ENCODE measurements around the gene PRIMA1. TPM values are rescaled to one million over a fixed set of nuclear protein-coding genes. Genes with fewer than 3 reads are reported as not detected.

The PRIMA1 gene
- total and polyA plus RNA-seq, 9 of the 15 experiments (the other 6 are each of a cell fraction or from before 2014, with no cell fraction given): not detected

DNA sequence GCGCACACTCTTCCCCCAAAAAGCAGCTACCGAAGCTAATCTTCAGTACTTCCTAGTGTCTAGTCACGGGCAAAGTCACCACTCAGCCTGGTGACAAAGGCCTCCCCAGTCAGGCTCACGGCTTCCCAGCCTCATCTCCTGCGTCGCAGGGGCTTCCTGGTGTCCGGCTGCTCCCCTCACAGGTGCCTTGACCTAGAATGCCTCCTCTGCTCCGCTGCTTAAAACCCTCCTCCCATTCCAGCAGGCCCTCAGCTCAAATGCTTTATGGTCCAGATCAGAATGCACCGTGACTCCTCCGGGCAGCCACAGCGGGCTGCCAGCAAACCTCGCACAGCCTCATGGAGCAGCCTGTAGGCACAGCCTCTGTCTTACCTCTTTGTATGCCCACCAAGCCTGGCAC, 53.1 kb downstream of the PRIMA1 start:
- intact Hi-C loops (cut with micrococcal nuclease): no loop called here
- Histone ChIP-seq H3K79me2 (ENCODE audit: control insufficient read depth, insufficient read depth, low read length) (no peaks in the 10 kb centered on the region), H3K27me3 (ENCODE audit: control insufficient read depth in 2 of 2, insufficient read depth in 2 of 2, low read length in 2 of 2) (peaks cover 0 to 5% of the 10 kb centered on the region in 2 experiments; a peak in 1 of 5 replicates), H3K4me3 (no peak overlapping the region), H3K9me3 (replicated peaks; ENCODE audit: control insufficient read depth, insufficient read depth, low read depth, low read length) (no peaks in the 10 kb centered on the region), H3K4me2 (ENCODE audit: insufficient read depth, low read length) (no peak overlapping the region), H3K9ac (ENCODE audit: insufficient read depth in 1 of 2, low read depth in 2 of 2, low read length in 2 of 2) (no peak overlapping the region), H4K20me1 (replicated peaks; ENCODE audit: control insufficient read depth, insufficient read depth, low read length) (no peaks in the 10 kb centered on the region), H3K4me1 (replicated peaks in 1 of 2; ENCODE audit: control insufficient read depth in 2 of 2, insufficient read depth in 2 of 2, low read length in 2 of 2) (no peaks in the 10 kb centered on the region; a peak in 2 of 5 replicates), H3K27ac (ENCODE audit: extremely low read depth, low read depth, low read length) (no peak overlapping the region), H2AFZ (ENCODE audit: low read depth, low read length) (no peak overlapping the region), H3K36me3 (ENCODE audit: control insufficient read depth, insufficient read depth, low read length) (no peaks in the 10 kb centered on the region), H3K9me1 (ENCODE audit: control insufficient read depth, insufficient read depth, low read length) (no peaks in the 10 kb centered on the region)
- ChIA-PET POLR2A (interaction anchor here (0.7 kb wide), 1 partner anchor 22 kb away, joined by 3 read pairs; no protein-coding TSS in a partner anchor), CTCF (ENCODE audit: low intra/inter-chr PET ratio) (no interaction called here)
- TF ChIP-seq ZFPM2 (CRISPR knock-in tag; IDR thresholded peaks at IDR 0.05) (no peak), PML (IDR thresholded peaks at IDR 0.05; ENCODE audit: low read length) (no peak), PPARD (CRISPR knock-in tag; IDR thresholded peaks at IDR 0.05) (no peak), MEIS2 (IDR thresholded peaks at IDR 0.05; ENCODE audit: partially characterized antibody) (no peak), FUS (optimal IDR thresholded peaks at IDR 0.05; ENCODE audit: low read depth, low read length) (no peak), HDGF (IDR thresholded peaks at IDR 0.05) (no peak)
- ATAC-seq (no peak), DNase-seq (ENCODE audit: extremely low read depth in 1 of 4, low spot score in 3 of 4) (no peak), FAIRE-seq (no peak)
- WGBS (ENCODE audit: insufficient coverage, low coverage, missing lambda C conversion rate): 4% methylated on average over 7 of the region's 12 CpGs
- in situ Hi-C loops (cut with MboI): no loop called here
- no TSS peak for BruUV-seq (replicated peaks)

DNA sequence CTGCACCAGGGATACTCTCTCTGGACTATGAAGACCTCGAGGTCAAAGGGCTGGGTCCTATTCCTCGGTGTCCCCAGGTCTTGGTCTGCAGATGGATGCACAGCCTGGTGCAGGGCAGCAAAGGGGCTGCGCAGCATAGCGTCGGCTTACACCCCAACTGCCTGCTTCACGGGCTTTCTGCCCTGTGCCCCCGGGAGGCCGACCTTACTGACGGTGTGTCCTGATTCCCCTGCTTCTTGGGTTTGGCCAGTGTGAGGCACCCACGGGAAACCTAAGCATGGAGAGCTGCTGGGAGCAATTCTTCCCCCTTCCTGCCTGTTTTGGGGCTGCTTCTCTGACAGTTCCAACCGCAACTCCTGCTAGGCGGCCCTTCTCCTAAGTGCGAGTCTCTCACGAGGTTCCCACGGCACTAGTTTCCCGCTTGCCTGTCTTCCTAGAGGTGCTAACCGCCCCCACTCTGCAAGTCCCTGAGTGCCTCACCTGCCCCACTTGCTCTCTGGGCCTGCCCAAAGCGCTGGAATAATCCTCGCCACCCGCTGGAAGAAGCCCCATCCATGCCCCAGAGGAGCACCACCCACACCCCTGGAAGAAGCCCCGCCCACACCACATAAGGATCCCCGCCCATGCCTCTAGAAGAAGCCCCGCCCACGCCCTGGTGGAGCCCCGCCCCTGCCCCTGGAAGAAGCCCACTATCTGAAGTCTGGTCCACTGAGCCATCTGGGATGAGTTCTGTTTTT, 54.0 kb downstream of the PRIMA1 start:
- Histone ChIP-seq H3K9me3 (replicated peaks; ENCODE audit: control insufficient read depth, insufficient read depth, low read depth, low read length) (no peaks in the 10 kb centered on the region), H3K9me1 (ENCODE audit: control insufficient read depth, insufficient read depth, low read length) (no peaks in the 10 kb centered on the region), H2AFZ (ENCODE audit: low read depth, low read length) (no peak overlapping the region), H3K27ac (ENCODE audit: extremely low read depth, low read depth, low read length) (no peak overlapping the region), H4K20me1 (replicated peaks; ENCODE audit: control insufficient read depth, insufficient read depth, low read length) (no peaks in the 10 kb centered on the region), H3K79me2 (ENCODE audit: control insufficient read depth, insufficient read depth, low read length) (no peaks in the 10 kb centered on the region), H3K4me2 (ENCODE audit: insufficient read depth, low read length) (no peak overlapping the region), H3K4me1 (replicated peaks in 1 of 2; ENCODE audit: control insufficient read depth in 2 of 2, insufficient read depth in 2 of 2, low read length in 2 of 2) (no peaks in the 10 kb centered on the region; a peak in 2 of 5 replicates), H3K27me3 (ENCODE audit: control insufficient read depth in 2 of 2, insufficient read depth in 2 of 2, low read length in 2 of 2) (peaks cover 0 to 5% of the 10 kb centered on the region in 2 experiments; a peak in 1 of 5 replicates), H3K9ac (ENCODE audit: insufficient read depth in 1 of 2, low read depth in 2 of 2, low read length in 2 of 2) (no peak overlapping the region), H3K36me3 (ENCODE audit: control insufficient read depth, insufficient read depth, low read length) (no peaks in the 10 kb centered on the region), H3K4me3 (no peak overlapping the region)
- 10% methylated on average over 4 of the region's 25 CpGs for WGBS (ENCODE audit: insufficient coverage, low coverage, missing lambda C conversion rate)
- intact Hi-C loops (cut with micrococcal nuclease) (no loop called here), in situ Hi-C loops (cut with MboI) (no loop called here)
- DNase-seq (ENCODE audit: extremely low read depth in 1 of 4, low spot score in 3 of 4): peak; percentile 73 to 97 (median 94)
- BruUV-seq (replicated peaks): no TSS peak
- ChIA-PET POLR2A (interaction anchor here (0.8 kb wide), 1 partner anchor 51 kb away, joined by 3 read pairs; no protein-coding TSS in a partner anchor), CTCF (ENCODE audit: low intra/inter-chr PET ratio) (no interaction called here)
- FAIRE-seq: no peak
- peak; percentile 100 for ATAC-seq
- TF ChIP-seq MTA3 (IDR thresholded peaks at IDR 0.05; ENCODE audit: borderline replicate concordance) (no peak), BCL6 (CRISPR knock-in tag; IDR thresholded peaks at IDR 0.05) (no peak), STAG1 (CRISPR knock-in tag; IDR thresholded peaks at IDR 0.05; ENCODE audit: borderline replicate concordance) (no peak), HDAC1 (IDR thresholded peaks at IDR 0.05) (no peak), ESRRA (IDR thresholded peaks at IDR 0.05; ENCODE audit: borderline replicate concordance, low read depth) (no peak)
- TF ChIP-seq, protein P1, sequence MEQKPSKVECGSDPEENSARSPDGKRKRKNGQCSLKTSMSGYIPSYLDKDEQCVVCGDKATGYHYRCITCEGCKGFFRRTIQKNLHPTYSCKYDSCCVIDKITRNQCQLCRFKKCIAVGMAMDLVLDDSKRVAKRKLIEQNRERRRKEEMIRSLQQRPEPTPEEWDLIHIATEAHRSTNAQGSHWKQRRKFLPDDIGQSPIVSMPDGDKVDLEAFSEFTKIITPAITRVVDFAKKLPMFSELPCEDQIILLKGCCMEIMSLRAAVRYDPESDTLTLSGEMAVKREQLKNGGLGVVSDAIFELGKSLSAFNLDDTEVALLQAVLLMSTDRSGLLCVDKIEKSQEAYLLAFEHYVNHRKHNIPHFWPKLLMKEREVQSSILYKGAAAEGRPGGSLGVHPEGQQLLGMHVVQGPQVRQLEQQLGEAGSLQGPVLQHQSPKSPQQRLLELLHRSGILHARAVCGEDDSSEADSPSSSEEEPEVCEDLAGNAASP (IDR thresholded peaks at IDR 0.05): no peak
